ENCODE data around the gene SAMD15.

Gene SAMD15

GRCh38 chr14:77378701-77379100 lies 1.5 kb downstream of the SAMD15 start:
- TF ChIP-seq CTCF (IDR thresholded peaks at IDR 0.05) = no peak
- Mint-ChIP-seq H3K27me3 (ENCODE audit: low read depth, poor library complexity) (peaks cover 5% of the 10 kb centered on the region), H3K27ac (no peak overlapping the region), H3K36me3 (ENCODE audit: low read depth) (peaks cover 22% of the 10 kb centered on the region), H3K4me1 (peaks cover 26% of the 10 kb centered on the region), H3K9me3 (no peaks in the 10 kb centered on the region), H3K4me3 (no peak overlapping the region)
- no peak for DNase-seq

DNA sequence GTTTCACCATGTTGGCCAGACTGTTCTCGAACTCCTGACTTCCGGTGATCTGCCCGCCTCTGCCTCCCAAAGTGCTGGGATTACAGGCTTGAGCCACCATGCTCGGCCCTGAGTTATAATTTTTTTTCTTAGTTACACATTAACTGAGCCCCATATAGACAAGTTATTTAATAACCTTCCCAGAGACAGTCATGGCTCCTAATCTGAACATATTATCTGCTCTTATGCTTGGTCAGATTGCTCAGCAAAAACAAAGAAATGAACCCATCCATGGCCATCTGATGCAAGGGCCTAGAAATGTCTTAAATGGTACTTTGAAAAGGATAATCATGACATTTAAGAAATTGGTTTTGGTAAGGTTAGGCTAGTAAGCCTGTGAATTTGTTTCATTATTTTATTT lies 13.0 kb downstream of the SAMD15 start:
- no peak for DNase-seq
- no peak overlapping the region for H3K4me3 Mint-ChIP-seq

GRCh38 chr14:77400216-77400615 lies 23.0 kb downstream of the SAMD15 start:
- TF ChIP-seq CTCF (IDR thresholded peaks at IDR 0.05) = no peak
- Mint-ChIP-seq H3K27me3 (ENCODE audit: low read depth, poor library complexity) (peaks cover 8% of the 10 kb centered on the region), H3K4me1 (no peaks in the 10 kb centered on the region), H3K27ac (no peak overlapping the region), H3K9me3 (peaks cover 12% of the 10 kb centered on the region), H3K36me3 (ENCODE audit: low read depth) (peaks cover 6% of the 10 kb centered on the region), H3K4me3 (no peak overlapping the region)
- DNase-seq = no peak

More for the DNA sequence above, 13.0 kb downstream of the SAMD15 start:
- Mint-ChIP-seq H3K27me3 (ENCODE audit: low read depth, poor library complexity) (no peaks in the 10 kb centered on the region), H3K4me1 (no peaks in the 10 kb centered on the region), H3K27ac (no peak overlapping the region), H3K9me3 (no peaks in the 10 kb centered on the region), H3K36me3 (ENCODE audit: low read depth) (peaks cover 5% of the 10 kb centered on the region)
- TF ChIP-seq CTCF (IDR thresholded peaks at IDR 0.05) = no peak

- TF ChIP-seq CTCF (IDR thresholded peaks at IDR 0.05) = no peak
- Mint-ChIP-seq H3K4me3 (no peak overlapping the region), H3K4me1 (no peaks in the 10 kb centered on the region), H3K9me3 (no peaks in the 10 kb centered on the region), H3K36me3 (ENCODE audit: low read depth) (no peaks in the 10 kb centered on the region), H3K27ac (no peak overlapping the region), H3K27me3 (ENCODE audit: low read depth, poor library complexity) (peaks cover 6% of the 10 kb centered on the region)
- no peak for DNase-seq
Observed at GRCh38 chr14:77403768-77404167, 26.6 kb downstream of the SAMD15 start.

DNA sequence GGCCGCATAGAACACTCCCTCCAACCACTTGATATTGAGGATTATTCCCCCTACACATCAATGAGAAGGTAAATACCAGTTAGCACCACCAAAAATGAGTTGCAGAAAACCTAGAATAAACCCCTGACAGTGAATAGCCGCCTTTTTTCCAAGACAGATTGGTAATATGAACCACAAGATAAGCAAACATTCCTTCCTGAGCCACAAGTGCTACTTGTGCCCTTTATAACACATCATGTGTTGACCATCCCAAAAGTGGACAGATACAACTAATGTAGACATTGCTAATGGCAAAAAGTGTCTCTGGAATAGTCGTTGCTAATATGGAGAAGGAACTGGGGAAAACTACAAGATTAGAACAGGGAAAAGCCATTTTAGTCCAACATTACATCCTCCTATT lies 28.9 kb downstream of the SAMD15 start:
- TF ChIP-seq CTCF (IDR thresholded peaks at IDR 0.05) = no peak
- no peak for DNase-seq
- no peaks in the 10 kb centered on the region for H3K27me3 Mint-ChIP-seq (ENCODE audit: low read depth, poor library complexity)
- no peaks in the 10 kb centered on the region for H3K9me3 Mint-ChIP-seq
- H3K36me3 Mint-ChIP-seq (ENCODE audit: low read depth) = no peaks in the 10 kb centered on the region
- no peaks in the 10 kb centered on the region for H3K4me1 Mint-ChIP-seq
- no peak overlapping the region for H3K27ac Mint-ChIP-seq
- H3K4me3 Mint-ChIP-seq = no peak overlapping the region

GRCh38 chr14:77406718-77407117 lies 29.5 kb downstream of the SAMD15 start:
- no peaks in the 10 kb centered on the region for H3K9me3 Mint-ChIP-seq
- no peaks in the 10 kb centered on the region for H3K27me3 Mint-ChIP-seq (ENCODE audit: low read depth, poor library complexity)
- DNase-seq = no peak
- H3K4me1 Mint-ChIP-seq = no peaks in the 10 kb centered on the region
- no peak for TF ChIP-seq CTCF (IDR thresholded peaks at IDR 0.05)
- H3K36me3 Mint-ChIP-seq (ENCODE audit: low read depth) = no peaks in the 10 kb centered on the region
- H3K4me3 Mint-ChIP-seq = no peak overlapping the region
- no peak overlapping the region for H3K27ac Mint-ChIP-seq

Measured in nephron progenitor cell (in vitro differentiated cells).